Natural killer cell (primary cell): ENCODE results near the gene CNDP2. TPM values are rescaled to one million over a fixed set of nuclear protein-coding genes. Genes with fewer than 3 reads are reported as not detected.

ENCODE experiments used
- ATAC-seq, 3 donors: fragments of 150-1000 bp in 2 of 3; fragments of 200-7000 bp in 1 of 3; cut with Tn5 transposase; 1 replicate in 1 of 3; 2 replicates in 2 of 3; pipeline ENCODE4 v1.10.0; 2021; ENCODE audit warnings: mild to moderate bottlenecking in 2 of 3, moderate library complexity in 2 of 3
- DNase-seq, 2 donors: peaks; one replicate each; pipeline versions ENCODE4 v3.0.0 to v3.0.0-alpha.2; 2013 to 2021; ENCODE audit warnings: mixed read lengths in 1 of 2
- H3K27ac ChIP-seq: one replicate; pipeline ENCODE4 v1.5.1; 2013; ENCODE audit warnings: mild to moderate bottlenecking, low read length
- H3K27me3 ChIP-seq: one replicate; pipeline ENCODE4 v1.6.1; 2013; ENCODE audit warnings: low read length; ENCODE audit not compliant: control insufficient read depth, insufficient read depth
- H3K36me3 ChIP-seq: one replicate; pipeline ENCODE4 v1.6.1; 2013; ENCODE audit warnings: low read length; ENCODE audit not compliant: control insufficient read depth, insufficient read depth
- H3K4me1 ChIP-seq: one replicate; pipeline ENCODE4 v1.6.1; 2013; ENCODE audit warnings: low read length; ENCODE audit not compliant: control insufficient read depth, insufficient read depth
- H3K4me3 ChIP-seq: one replicate; pipeline ENCODE4 v1.5.1; 2013; ENCODE audit warnings: low read length
- H3K9me3 ChIP-seq: one replicate; pipeline ENCODE4 v1.6.1; 2013; ENCODE audit warnings: low read length; ENCODE audit not compliant: control insufficient read depth, insufficient read depth
- H3K27ac Mint-ChIP-seq, 2 donors: one replicate each; pipeline ENCODE4 v1.8.0; 2022; ENCODE audit warnings: mild to moderate bottlenecking in 2 of 2, mixed read lengths in 2 of 2, moderate library complexity in 1 of 2
- H3K27me3 Mint-ChIP-seq, 2 donors: one replicate each; pipeline ENCODE4 v1.8.0; 2022; ENCODE audit warnings: low read depth in 2 of 2, mixed read lengths in 2 of 2
- H3K36me3 Mint-ChIP-seq: one replicate; pipeline ENCODE4 v1.8.0; 2022; ENCODE audit warnings: mixed read lengths
- H3K4me1 Mint-ChIP-seq, 2 donors: one replicate each; pipeline ENCODE4 v1.8.0; 2022; ENCODE audit warnings: mixed read lengths in 2 of 2
- H3K4me3 Mint-ChIP-seq: one replicate; pipeline ENCODE4 v1.8.0; 2022; ENCODE audit warnings: mild to moderate bottlenecking, moderate library complexity, mixed read lengths
- H3K9me3 Mint-ChIP-seq, 2 donors: one replicate each; pipeline ENCODE4 v1.8.0; 2022; ENCODE audit warnings: mixed read lengths in 2 of 2
- WGBS: methylation state at CpG from one replicate; pipeline ENCODE4 v1.1.7; 2013; ENCODE audit warnings: missing lambda C conversion rate; ENCODE audit not compliant: insufficient coverage; 5-methylcytosine and 5-hydroxymethylcytosine counted together
- intact Hi-C: fragments of 100-400 bp; cut with micrococcal nuclease; formaldehyde crosslinking; loops from one replicate; pipeline ENCODE4 v1.14.2; 2022
- total RNA-seq, 4 donors: library from RNA; stranded (reverse); fragments of 120-200 nt in 1 of 4; gene quantifications; one replicate each; pipeline versions ENCODE4 v1.2.3 to v1.2.4, GENCODE V29; 2013 to 2022
- TF ChIP-seq, protein P1 (sequence below): fragments of 200-600 bp; IDR thresholded peaks from one replicate; pipeline ENCODE4 v1.8.0; 2022; ENCODE audit warnings: antibody characterized with exemption

The CNDP2 gene
- total RNA-seq, 3 donors from 2014 or later (not counting 1 experiment from before 2014, with no cell fraction given) = 147 to 167 (median 153) TPM

DNA sequence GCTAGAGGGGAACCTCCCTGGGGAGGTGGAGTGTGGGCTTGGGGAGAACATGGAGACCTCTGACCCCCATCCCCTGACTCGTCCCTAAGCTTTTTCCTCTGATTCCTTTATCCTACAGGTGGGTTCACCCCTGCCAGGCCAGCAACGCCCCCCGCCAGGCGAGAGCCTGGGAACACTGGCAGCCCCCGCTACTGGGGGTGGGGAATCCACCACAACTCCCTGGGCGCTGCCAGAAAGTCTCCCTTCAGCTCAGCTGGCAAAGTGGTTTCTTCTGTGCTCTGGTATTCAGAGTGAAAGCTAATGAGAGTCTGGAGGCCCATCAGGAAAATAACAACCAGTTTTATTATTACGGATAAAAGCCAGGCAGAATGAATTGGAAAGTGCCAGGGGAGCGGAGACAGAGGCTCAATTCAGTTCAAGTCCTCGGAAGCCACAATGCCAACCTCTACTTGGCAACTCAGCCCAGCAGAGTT is 41.8 kb upstream of the CNDP2 start:
- Mint-ChIP-seq H3K27me3 (peaks cover 28 to 44% of the 10 kb centered on the region in 2 donors), H3K4me3 (no peak overlapping the region), H3K9me3 (no peaks in the 10 kb centered on the region), H3K4me1 (peaks cover 0 to 5% of the 10 kb centered on the region in 2 donors), H3K36me3 (no peaks in the 10 kb centered on the region), H3K27ac (no peak overlapping the region)
- Histone ChIP-seq H3K4me1 (peaks cover 3% of the 10 kb centered on the region), H3K27ac (no peak overlapping the region), H3K9me3 (no peaks in the 10 kb centered on the region), H3K4me3 (no peak overlapping the region), H3K27me3 (peaks cover 10% of the 10 kb centered on the region), H3K36me3 (no peaks in the 10 kb centered on the region)
- TF ChIP-seq, protein P1, sequence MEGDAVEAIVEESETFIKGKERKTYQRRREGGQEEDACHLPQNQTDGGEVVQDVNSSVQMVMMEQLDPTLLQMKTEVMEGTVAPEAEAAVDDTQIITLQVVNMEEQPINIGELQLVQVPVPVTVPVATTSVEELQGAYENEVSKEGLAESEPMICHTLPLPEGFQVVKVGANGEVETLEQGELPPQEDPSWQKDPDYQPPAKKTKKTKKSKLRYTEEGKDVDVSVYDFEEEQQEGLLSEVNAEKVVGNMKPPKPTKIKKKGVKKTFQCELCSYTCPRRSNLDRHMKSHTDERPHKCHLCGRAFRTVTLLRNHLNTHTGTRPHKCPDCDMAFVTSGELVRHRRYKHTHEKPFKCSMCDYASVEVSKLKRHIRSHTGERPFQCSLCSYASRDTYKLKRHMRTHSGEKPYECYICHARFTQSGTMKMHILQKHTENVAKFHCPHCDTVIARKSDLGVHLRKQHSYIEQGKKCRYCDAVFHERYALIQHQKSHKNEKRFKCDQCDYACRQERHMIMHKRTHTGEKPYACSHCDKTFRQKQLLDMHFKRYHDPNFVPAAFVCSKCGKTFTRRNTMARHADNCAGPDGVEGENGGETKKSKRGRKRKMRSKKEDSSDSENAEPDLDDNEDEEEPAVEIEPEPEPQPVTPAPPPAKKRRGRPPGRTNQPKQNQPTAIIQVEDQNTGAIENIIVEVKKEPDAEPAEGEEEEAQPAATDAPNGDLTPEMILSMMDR = no peak
- intact Hi-C loops = no loop called here
- no peak for ATAC-seq
- DNase-seq = no peak
- 90% methylated on average over 9 of the region's 9 CpGs for WGBS

DNA sequence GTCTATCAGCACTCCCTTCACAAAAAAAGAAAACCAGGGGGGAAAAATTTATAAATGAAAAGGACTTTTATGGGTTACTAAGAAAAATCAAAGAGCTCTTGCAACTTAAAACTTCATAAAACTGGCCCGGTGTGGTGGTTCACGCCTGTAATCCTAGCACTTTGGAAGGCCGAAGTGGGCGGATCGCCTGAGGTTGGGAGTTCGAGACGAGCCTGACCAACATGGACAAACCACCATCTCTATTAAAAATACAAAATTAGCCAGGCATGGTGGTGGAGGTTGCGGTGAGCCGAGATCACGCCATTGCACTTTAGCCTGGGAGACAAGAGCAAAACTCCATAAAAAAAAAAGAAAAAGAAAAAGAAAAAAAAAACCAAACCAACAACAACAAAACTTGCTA is 40.8 kb upstream of the CNDP2 start:
- 86% methylated on average over 7 of the region's 10 CpGs for WGBS
- Histone ChIP-seq H3K27ac (no peak overlapping the region), H3K9me3 (no peaks in the 10 kb centered on the region), H3K4me1 (peaks cover 3% of the 10 kb centered on the region), H3K36me3 (no peaks in the 10 kb centered on the region), H3K27me3 (peaks cover 12% of the 10 kb centered on the region), H3K4me3 (no peak overlapping the region)
- peaks cover 0 to 5% of the 10 kb centered on the region in 2 donors for H3K4me1 Mint-ChIP-seq
- no peak for ATAC-seq
- no peak for DNase-seq
- TF ChIP-seq, protein P1 = no peak
- peaks cover 28 to 54% of the 10 kb centered on the region in 2 donors for H3K27me3 Mint-ChIP-seq
- no peaks in the 10 kb centered on the region for H3K36me3 Mint-ChIP-seq
- H3K4me3 Mint-ChIP-seq = no peak overlapping the region
- intact Hi-C loops = no loop called here
- H3K9me3 Mint-ChIP-seq = no peaks in the 10 kb centered on the region
- H3K27ac Mint-ChIP-seq = no peak overlapping the region

DNA sequence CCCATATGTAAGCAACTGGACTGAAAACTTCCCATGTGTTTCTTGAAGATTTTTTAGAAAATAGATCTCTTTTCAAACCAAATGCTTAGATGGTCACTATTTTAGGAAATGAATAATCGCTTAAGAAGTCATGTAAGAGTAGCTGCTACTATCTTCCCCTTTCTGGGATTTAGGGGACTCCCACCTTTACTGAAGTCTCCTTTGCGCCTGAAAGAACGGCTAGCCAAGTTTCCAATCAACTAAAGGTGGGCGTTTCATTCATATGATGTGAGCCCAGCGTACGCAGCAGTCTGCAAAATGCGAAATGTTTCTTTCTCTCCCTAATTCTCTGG is 40.2 kb upstream of the CNDP2 start:
- Mint-ChIP-seq H3K36me3 (no peaks in the 10 kb centered on the region), H3K4me3 (no peak overlapping the region), H3K4me1 (peaks cover 0 to 5% of the 10 kb centered on the region in 2 donors), H3K27ac (no peak overlapping the region), H3K9me3 (no peaks in the 10 kb centered on the region), H3K27me3 (peaks cover 28 to 57% of the 10 kb centered on the region in 2 donors)
- peaks cover 3% of the 10 kb centered on the region for H3K4me1 ChIP-seq
- no peak for ATAC-seq
- WGBS = 10% methylated on average over 7 of the region's 7 CpGs
- DNase-seq = no peak
- intact Hi-C loops = no loop called here
- no peaks in the 10 kb centered on the region for H3K9me3 ChIP-seq
- peaks cover 12% of the 10 kb centered on the region for H3K27me3 ChIP-seq
- no peak overlapping the region for H3K4me3 ChIP-seq
- H3K27ac ChIP-seq = no peak overlapping the region
- H3K36me3 ChIP-seq = no peaks in the 10 kb centered on the region
- TF ChIP-seq, protein P1 = no peak

DNA sequence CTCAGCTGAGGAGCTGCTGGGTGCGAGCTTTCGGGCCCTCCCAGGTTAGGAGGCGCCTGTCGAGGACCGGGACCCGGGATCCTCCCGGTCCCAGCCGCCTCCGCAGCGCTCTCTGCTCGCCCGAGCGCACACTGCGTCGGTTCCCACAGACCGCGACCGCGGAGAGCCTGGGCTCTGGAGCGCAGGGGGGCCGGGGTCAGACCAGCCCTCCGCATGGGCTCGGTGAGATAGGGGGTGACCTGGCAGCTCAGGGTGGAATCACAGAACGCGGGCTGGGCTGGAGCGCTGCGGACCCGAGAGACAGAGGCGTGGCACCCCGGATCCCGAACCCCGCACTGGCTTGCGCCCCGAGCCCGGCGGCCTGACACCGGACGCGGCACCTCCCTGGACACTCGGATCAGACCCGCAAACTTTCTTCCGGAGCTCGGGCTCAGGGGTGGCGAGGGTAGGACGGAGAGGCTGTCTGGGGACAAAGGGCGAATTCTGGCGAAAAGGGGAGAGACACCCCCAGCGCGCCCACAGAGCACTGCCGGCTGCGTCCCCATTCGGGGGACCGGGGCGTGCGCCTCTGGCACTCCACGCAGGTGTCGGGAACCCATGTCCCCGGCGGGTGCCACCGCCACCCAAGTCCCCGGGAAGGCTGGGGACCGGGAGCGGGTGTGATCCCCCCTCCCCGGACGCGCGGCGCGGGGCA is 39.7 kb upstream of the CNDP2 start:
- Histone ChIP-seq H3K9me3 (no peaks in the 10 kb centered on the region), H3K27me3 (peaks cover 12% of the 10 kb centered on the region), H3K4me1 (peaks cover 3% of the 10 kb centered on the region), H3K36me3 (no peaks in the 10 kb centered on the region), H3K4me3 (no peak overlapping the region), H3K27ac (no peak overlapping the region)
- TF ChIP-seq, protein P1 = no peak
- Mint-ChIP-seq H3K27ac (no peak overlapping the region), H3K27me3 (peaks cover 31 to 54% of the 10 kb centered on the region in 2 donors), H3K36me3 (no peaks in the 10 kb centered on the region), H3K9me3 (no peaks in the 10 kb centered on the region), H3K4me1 (peaks cover 0 to 5% of the 10 kb centered on the region in 2 donors), H3K4me3 (no peak overlapping the region)
- no peak for DNase-seq
- WGBS = 2% methylated on average over 69 of the region's 69 CpGs
- intact Hi-C loops = no loop called here
- no peak for ATAC-seq
